PC-9 (cell line): ENCODE measurements around the gene CNGA2.

ENCODE experiments used
- CTCF ChIP-seq: fragments of 200-600 bp; sonication (generic); conservative IDR thresholded peaks from 2 replicates; pipeline ENCODE4 v1.6.1; 2017; ENCODE audit warnings: mixed run types, antibody characterized with exemption, mild to moderate bottlenecking, moderate library complexity
- EZH2 ChIP-seq: fragments of 200-600 bp; sonication (generic); IDR thresholded peaks from 2 replicates; pipeline ENCODE4 v1.8.0; 2017; ENCODE audit warnings: antibody characterized with exemption, low read depth

GRCh38 chrX:151742311-151742710, 7.8 kb downstream of the CNGA2 start:
- TF ChIP-seq CTCF (no peak), EZH2 (no peak)
